ENCODE data around the gene CEP112. TPM values are rescaled to one million over a fixed set of nuclear protein-coding genes. Genes with fewer than 3 reads are reported as not detected.
A peak's percentile ranks its signal among the peaks of the same experiment; 100 is the strongest.
"Not testable (repeated sequence)": the region's sequence is repeated elsewhere in the genome, so short reads cannot be mapped to it uniquely, and the experiment has no call there.

The CEP112 gene
- total RNA-seq, 2 donors from 2014 or later: 18.9 to 21.0 TPM

- ATAC-seq: no peak
- intact Hi-C loops (cut with DNase I): no loop called here
- DNase-seq: no peak
Observed at GRCh38 chr17:65739034-65739433, 452.9 kb downstream of the CEP112 start.

DNA sequence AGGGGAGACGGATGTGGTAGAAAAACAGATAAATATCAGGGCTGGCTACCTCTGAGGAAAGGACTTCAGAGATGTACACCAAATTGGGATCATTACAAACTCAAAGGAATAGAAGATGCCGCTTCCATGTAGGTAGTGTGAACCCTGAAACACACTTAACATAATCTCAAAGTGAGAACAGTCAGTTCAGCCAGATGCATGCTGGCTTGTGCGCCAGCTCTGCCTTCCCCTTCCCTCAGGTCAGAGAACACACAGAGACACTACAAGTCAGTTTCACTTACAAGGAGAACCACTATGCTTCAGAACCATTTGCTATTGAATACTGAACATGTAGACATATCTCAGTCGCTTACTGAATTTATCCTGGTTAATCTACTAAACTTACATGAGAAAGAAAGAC, 454.5 kb downstream of the CEP112 start:
- intact Hi-C loops (cut with DNase I): no loop called here
- ATAC-seq (no peak), DNase-seq (no peak)

DNA sequence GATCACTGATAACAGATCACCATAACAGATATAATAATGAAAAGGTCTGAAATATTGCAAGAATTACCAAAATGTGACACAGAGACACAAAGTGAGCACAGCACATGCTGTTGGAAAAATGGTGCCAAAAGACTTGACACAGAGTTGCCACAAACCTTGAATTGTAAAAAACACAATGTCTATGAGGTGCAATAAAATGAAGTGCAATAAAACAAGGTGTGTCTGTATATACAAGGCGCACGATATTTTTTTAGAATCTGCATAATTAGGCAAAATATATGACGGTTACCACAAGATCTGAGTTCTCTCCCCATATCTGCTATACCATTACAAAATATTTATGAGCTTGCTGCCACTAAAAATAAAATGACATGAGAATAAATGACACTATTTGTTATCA, 458.6 kb downstream of the CEP112 start:
- no peak for DNase-seq
- intact Hi-C loops (cut with DNase I): no loop called here
- ATAC-seq: no peak

DNA sequence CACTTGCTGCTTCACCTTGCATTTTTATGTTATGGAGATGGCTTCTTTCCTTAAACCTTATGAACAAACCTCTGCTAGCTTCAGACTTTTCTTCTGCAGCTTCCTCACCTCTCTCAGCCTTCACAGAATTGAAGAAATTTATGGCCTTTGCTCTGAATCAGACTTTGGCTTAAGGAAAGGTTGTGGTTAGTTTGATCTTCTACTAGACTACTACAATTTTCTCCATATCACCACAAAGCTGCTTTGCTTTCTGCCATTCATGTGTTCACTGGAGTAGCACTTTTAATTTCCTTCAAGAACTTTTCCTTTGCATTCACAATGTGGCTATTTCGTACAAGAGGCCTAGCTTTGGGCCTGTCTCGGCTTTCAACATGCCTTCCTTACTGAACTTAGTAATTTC, 459.3 kb downstream of the CEP112 start:
- ATAC-seq; intact Hi-C loops (cut with DNase I); DNase-seq: not testable (repeated sequence)

DNA sequence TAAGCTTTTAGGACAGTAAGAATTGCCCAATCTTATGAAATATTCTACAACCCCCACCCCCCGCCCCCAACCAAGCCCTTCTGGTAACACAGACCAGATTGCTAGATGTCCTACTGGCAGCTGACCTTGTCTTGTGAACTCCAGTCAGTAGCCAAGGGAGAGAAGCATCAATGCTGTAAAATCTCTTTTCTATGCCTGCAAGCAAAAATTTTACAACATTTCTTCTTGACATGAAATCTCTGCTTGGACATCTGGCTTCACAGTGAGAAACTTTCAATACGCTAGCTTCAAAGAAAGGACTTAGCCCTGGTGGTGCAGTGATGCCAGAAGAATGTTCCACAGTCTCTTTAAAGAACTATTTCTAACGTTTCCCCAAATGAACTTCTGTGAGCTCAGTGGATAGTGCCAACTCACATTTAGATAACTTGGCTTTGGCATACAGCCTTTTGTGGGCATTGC, 461.2 kb downstream of the CEP112 start:
- intact Hi-C loops (cut with DNase I): no loop called here
- DNase-seq: no peak
- ATAC-seq: peak in 1 of 2 donors; percentile 50

GRCh38 chr17:65729207-65729606, 462.7 kb downstream of the CEP112 start:
- ATAC-seq (no peak), DNase-seq (no peak)
- intact Hi-C loops (cut with DNase I): no loop called here

- intact Hi-C loops (cut with DNase I): no loop called here
- DNase-seq: no peak
- no peak for ATAC-seq
Observed at GRCh38 chr17:65727832-65728231, 464.1 kb downstream of the CEP112 start.

GRCh38 chr17:65727246-65727645, 464.7 kb downstream of the CEP112 start:
- intact Hi-C loops (cut with DNase I): no loop called here
- DNase-seq (no peak), ATAC-seq (no peak)

DNA sequence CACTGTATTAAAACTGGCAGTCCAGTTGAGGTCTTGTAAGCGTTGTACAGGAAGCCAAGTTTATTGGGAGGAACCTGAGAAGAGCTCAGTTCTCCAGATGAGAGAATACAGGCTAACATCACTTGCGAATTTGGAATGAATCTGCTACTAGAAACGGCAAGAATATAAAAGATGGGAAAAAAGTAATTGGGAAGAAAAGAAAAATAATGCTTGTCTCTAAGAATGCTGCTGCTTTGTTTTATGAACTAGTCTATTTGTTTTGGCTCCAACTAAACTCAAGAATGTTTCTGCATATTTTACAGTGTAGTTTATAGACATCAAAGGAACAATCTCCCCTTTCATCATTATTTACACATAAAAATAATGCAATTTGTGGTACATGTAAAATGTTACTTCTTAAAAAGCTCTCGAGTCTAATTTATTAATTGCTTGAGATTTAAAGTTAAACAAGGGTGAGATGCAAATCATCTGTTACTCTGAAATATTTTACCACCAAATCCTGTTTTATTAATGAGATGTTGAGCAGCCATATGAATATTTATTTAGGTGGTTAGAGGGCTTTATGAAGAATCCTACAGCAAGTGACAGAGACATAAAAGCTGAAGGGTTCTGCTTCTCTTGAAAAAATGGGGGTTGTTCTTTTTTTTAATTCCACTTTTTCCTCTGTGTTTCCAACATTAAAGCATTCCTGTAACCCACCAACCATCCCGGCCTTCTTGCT, 468.3 kb downstream of the CEP112 start:
- DNase-seq (no peak), ATAC-seq (no peak)
- intact Hi-C loops (cut with DNase I): no loop called here

- ATAC-seq (no peak), DNase-seq (no peak)
- intact Hi-C loops (cut with DNase I): no loop called here
Observed at GRCh38 chr17:65718601-65719000, 473.3 kb downstream of the CEP112 start.

- DNase-seq (no peak), ATAC-seq (no peak)
- intact Hi-C loops (cut with DNase I): no loop called here
Observed at GRCh38 chr17:65712383-65713267, 479.3 kb downstream of the CEP112 start.

DNA sequence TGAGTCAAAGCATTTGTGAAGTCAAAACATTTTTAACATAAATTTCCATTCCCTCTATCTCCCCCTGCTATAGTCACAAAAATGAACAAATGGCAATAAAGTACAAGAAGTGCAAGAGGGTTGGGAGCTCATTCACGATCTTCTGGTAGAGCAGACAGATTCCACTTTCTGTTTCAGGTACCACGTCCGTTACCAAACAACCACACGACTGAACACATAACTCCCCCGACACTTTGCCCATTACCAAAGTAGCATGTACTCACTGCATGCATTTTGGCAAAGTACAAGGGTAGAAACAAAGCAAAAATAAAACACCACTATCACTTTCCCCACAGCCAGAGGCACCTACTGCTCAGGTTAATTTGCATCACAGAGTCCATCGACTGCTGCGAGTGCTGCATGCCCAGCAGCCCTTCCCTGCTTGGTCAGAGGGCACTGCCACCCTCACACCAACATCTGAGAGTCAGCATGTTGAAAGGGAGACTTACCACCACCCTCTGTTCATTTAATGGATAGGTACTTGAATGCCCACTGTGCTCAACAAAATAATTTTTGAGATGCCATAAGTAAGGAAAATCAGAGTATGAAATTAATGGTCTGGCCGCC, 480.2 kb downstream of the CEP112 start:
- intact Hi-C loops (cut with DNase I): no loop called here
- no peak for ATAC-seq
- DNase-seq: no peak

- ATAC-seq (peak in 1 of 2 donors; percentile 39), DNase-seq (no peak)
- intact Hi-C loops (cut with DNase I): no loop called here
Observed at GRCh38 chr17:65707780-65708179, 484.2 kb downstream of the CEP112 start.

DNA sequence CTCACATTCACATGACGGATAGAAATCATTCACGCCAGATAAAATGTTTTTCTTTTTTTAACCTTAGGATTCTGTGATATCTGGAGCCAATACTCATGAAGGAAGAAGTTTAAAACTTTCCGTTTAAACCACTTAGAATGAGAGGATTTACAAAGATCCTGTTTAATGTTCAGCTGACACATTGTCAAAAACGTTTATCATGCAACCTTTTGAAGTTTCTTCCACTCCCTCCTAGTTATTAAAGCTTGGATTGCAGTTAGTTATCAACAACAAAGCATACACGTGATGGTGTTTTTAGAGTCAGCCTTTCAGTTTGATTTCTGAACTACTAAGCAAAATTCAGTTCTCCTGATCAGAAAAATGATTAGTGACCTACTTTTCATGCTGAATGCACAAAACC, 487.2 kb downstream of the CEP112 start:
- no peak for ATAC-seq
- no peak for DNase-seq
- intact Hi-C loops (cut with DNase I): no loop called here

DNA sequence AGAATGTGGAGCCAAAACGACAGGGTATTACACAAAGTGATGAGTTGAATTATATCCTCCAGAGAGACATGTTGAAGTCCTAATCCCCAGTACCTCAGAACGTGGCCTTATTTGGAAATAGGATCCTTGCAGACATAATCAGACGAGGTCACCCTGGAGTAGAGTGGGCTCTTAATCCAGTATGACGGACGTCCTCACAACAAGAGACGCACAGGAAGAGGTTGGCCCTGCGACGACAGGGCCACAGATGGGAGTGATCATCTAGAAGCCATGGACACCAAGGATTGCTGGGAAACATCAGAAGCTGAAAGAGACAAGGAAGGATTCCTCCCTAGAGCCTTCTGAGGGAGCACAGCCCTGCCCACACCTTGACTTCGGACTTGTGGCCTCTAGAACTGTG, 488.0 kb downstream of the CEP112 start:
- ATAC-seq (no peak), DNase-seq (no peak)
- intact Hi-C loops (cut with DNase I): no loop called here

DNA sequence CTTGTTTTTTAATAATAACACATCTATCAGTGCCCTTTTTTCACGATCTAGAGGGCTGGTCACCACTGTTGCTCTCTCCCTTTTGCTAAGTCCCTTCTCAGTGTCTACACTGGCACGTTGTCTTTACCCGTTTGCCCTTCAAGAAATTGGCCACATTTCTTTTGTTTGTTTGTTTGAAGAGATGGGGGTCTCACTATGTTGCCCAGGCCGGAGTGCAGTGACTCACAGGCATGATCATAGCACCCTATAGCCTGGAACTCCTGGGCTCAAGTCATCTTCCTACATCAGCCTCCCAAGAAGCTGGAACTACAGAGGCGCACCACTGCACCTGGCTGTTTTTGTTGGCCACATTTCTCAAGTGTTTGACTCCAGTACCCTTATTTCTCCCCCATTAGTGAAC, 492.5 kb downstream of the CEP112 start:
- intact Hi-C loops (cut with DNase I): no loop called here
- ATAC-seq (no peak), DNase-seq (no peak)

DNA sequence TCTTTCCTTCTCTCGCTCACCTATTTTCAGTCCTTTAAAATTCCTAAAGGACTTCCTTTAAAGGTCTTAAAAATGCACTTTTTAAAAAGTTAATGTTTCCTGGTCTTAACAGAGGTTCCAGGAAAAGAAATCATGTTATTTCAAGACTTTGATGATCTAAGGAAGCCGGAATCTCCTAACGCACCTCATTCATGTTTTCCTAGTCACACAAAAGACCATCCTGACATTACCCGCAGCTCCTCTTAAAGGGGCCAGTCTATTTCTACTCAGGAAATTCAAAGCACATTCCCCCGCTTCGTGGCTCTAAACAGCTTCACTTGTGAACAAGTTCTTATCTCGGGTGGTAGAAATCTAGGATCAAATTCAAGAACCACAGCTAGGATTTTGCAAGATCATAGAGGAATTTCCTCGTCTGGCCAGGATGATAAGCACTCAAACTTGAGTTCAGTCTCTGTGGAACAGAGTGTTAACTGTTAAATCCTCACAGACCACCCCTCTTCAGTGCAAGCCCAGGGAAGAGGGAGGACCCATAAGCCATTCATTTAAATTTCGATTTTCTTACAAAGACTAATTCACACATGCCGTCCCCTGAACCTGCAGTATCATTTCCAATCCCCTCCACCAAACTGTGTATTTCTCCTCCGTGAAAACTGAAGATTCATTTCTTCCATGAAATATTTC, 493.4 kb downstream of the CEP112 start:
- ATAC-seq: peak; percentile 49 to 59

GRCh38 chr17:65697661-65698060, 494.3 kb downstream of the CEP112 start:
- ATAC-seq: no peak
- intact Hi-C loops (cut with DNase I): no loop called here
- no peak for DNase-seq

More for the DNA sequence above, 493.4 kb downstream of the CEP112 start:
- intact Hi-C loops (cut with DNase I): no loop called here
- no peak for DNase-seq

DNA sequence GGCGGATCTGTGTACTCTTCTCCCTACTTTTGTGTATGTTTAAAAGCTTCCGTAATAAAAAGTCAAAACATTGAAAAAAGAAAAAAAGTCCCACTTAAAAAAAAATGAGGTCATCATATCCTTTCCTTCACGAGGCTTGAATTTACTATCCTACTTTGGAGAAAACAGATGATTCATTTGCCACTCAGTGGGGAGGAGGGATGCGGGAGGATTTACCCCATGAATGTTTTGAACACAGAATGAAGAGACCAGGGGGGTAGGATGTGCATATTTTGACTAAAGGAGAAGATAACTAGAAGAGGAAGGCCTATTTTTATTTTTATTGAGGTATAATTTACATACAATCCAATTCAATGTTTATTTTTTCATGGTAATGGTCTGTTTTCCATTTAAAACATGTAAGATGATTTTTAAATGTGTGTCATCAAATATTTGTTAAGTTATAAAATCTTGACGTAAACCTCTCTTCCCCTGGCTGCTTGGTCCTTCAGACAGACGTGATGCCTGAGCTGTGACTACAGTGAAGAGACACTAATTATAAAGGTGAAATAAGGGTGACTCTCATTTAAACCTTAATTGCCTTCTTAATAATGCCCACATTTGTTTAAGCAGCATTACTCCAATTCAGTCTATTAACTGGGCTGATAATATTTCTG, 495.1 kb downstream of the CEP112 start:
- DNase-seq: no peak
- ATAC-seq: peak in 1 of 2 donors; percentile 46
- intact Hi-C loops (cut with DNase I): no loop called here

Measured in left cardiac atrium (tissue), 4 donors.